IgD-negative memory B cell (primary cell): ENCODE results near the gene CDR2L. TPM values are rescaled to one million over a fixed set of nuclear protein-coding genes. Genes with fewer than 3 reads are reported as not detected.
"Not testable (repeated sequence)": the region's sequence is repeated elsewhere in the genome, so short reads cannot be mapped to it uniquely, and the experiment has no call there.

Experiments used
- H3K27ac Mint-ChIP-seq, 3 donors: one replicate each; pipeline ENCODE4 v1.8.0; 2020 to 2022; ENCODE audit warnings: mild to moderate bottlenecking in 3 of 3, mixed read lengths in 3 of 3, moderate library complexity in 1 of 3
- H3K27me3 Mint-ChIP-seq: one replicate; pipeline ENCODE4 v1.8.0; 2021; ENCODE audit warnings: mixed read lengths
- H3K36me3 Mint-ChIP-seq: one replicate; pipeline ENCODE4 v1.8.0; 2020; ENCODE audit warnings: mild to moderate bottlenecking, mixed read lengths
- H3K4me1 Mint-ChIP-seq, 3 donors: one replicate each; pipeline ENCODE4 v1.8.0; 2020 to 2022; ENCODE audit warnings: mixed read lengths in 3 of 3, mild to moderate bottlenecking in 1 of 3
- H3K4me3 Mint-ChIP-seq, 4 donors: one replicate each; pipeline ENCODE4 v1.8.0; 2020 to 2022; ENCODE audit warnings: mild to moderate bottlenecking in 4 of 4, mixed read lengths in 4 of 4, moderate library complexity in 3 of 4
- H3K9me3 Mint-ChIP-seq, 3 donors: one replicate each; pipeline ENCODE4 v1.8.0; 2020 to 2021; ENCODE audit warnings: mixed read lengths in 3 of 3, mild to moderate bottlenecking in 1 of 3
- polyA plus RNA-seq: library from polyadenylated mRNA; unstranded; fragments of 300-500 nt; fragmentation: Illumina TruSeq; gene quantifications from one replicate; pipeline ENCODE4 v1.2.3, GENCODE V29; 2021

Gene CDR2L
- polyA plus RNA-seq, 1 donor from 2014 or later = not detected

DNA sequence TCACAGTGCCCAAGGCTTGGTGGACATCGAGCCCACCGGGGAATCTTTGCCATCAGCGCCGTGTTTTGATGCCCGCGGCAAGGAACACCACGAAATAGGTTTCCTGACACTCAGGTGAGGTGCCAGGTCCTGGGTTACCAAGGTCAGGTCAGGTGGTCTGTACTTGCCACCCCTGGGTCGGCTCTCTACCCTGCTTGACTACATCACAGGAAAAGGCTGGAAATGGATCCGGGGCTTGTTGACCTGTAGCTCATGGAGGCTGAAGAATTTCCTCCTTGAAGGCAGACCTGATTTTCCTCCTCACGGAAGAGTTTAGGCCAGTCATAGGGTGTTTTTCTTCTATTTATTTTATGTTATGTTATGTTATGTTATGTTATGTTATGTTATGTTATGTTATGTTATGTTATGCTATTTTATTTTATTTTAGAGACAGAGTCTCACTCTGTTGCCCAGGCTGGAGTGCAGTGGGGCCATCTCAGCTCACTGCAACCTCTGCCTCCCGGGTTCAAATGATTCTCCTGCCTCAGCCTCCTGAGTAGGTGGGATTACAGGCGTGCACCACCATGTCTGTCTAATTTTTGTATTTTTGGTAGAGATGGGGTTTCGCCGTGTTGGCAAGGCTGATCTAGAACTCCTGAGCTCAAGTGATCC, 4.6 kb upstream of the CDR2L start:
- not testable (repeated sequence) for H3K36me3 Mint-ChIP-seq, H3K27ac Mint-ChIP-seq, H3K9me3 Mint-ChIP-seq
- peaks cover 22% of the 10 kb centered on the region for H3K27me3 Mint-ChIP-seq
- H3K4me1 Mint-ChIP-seq = peaks cover 10 to 13% (median 12%) of the 10 kb centered on the region in 3 donors
- H3K4me3 Mint-ChIP-seq = peak overlapping the region; percentile 63 to 85 (median 78)

DNA sequence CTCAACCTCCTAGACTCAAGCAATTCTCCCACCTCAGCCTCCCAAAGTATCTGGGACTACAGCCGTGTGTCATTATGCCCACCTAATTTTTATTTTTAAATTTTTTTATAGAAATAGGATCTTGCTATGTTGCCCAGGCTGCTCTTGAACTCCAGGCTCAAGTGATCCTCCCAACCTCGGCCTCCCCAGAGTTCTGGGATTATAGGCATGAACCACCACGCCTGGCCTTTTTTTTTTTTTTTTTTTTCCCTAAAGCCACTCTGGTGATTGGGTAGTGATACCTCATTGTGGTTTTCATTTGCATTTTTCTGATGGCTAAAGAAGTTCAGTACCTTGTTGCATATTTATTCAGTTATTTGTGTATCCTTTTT, 1.2 kb upstream of the CDR2L start:
- H3K27me3 Mint-ChIP-seq = peaks cover 19% of the 10 kb centered on the region
- H3K36me3 Mint-ChIP-seq = no peaks in the 10 kb centered on the region
- H3K4me3 Mint-ChIP-seq = no peak overlapping the region
- peak overlapping the region in 2 of 3 donors; percentile 68 to 69 for H3K27ac Mint-ChIP-seq
- peaks cover 10 to 14% (median 12%) of the 10 kb centered on the region in 3 donors for H3K4me1 Mint-ChIP-seq
- H3K9me3 Mint-ChIP-seq = no peaks in the 10 kb centered on the region

DNA sequence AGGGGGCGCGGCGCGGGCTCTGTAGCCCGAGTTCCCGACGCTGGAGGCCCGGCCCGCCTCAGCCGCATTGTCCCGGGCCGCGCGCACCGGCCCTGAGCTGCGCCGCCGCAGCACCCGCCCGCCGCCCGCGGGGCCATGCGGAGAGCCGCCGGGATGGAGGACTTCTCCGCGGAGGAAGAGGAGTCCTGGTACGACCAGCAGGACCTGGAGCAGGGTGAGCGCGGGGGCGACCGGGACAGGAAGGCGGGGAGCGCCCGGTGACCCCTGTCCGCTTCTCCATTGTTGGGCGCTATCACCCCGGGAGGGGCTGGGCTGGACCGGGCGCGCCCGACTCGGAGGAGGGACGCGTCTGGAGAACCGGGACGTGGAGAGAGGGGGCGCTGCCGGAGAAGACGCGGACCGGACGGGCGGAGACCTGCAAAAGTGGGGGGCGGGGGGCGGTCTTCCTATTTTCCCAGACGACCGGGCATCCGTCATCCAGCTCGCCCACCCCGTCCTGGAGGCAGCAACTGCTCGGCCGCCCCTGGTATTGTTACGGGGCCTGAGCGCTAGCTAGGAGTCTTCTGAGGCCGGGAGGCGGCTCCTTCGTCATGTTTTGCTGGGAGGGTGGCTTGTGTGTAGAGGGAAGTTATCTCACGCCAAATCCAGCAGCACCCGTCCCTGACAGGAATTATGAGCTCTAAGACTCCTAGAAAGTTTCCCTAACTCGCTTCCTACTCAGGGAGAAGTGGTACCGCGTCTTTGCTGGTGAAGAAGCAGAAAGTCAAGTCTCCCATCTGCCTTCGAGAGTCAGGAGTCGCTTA, 678 bp downstream of the CDR2L start:
- H3K27ac Mint-ChIP-seq = no peak overlapping the region

GRCh38 chr17:74990581-74991105, 3.2 kb downstream of the CDR2L start:
- Mint-ChIP-seq H3K4me1 (peaks cover 4 to 6% (median 5%) of the 10 kb centered on the region in 3 donors), H3K36me3 (no peaks in the 10 kb centered on the region), H3K4me3 (no peak overlapping the region), H3K27ac (no peak overlapping the region), H3K27me3 (peaks cover 15% of the 10 kb centered on the region), H3K9me3 (no peaks in the 10 kb centered on the region)

More for the DNA sequence above, 678 bp downstream of the CDR2L start:
- Mint-ChIP-seq H3K4me3 (peak overlapping the region; percentile 72 to 88 (median 79)), H3K36me3 (no peaks in the 10 kb centered on the region), H3K9me3 (no peaks in the 10 kb centered on the region), H3K27me3 (peaks cover 15% of the 10 kb centered on the region), H3K4me1 (peaks cover 4 to 6% (median 6%) of the 10 kb centered on the region in 3 donors)

GRCh38 chr17:74992223-74992622, 4.8 kb downstream of the CDR2L start:
- Mint-ChIP-seq H3K27me3 (peaks cover 7% of the 10 kb centered on the region), H3K36me3 (no peaks in the 10 kb centered on the region), H3K9me3 (no peaks in the 10 kb centered on the region), H3K27ac (peak overlapping the region in 1 of 3 donors; percentile 57), H3K4me3 (peak overlapping the region in 1 of 4 donors; percentile 26), H3K4me1 (peaks cover 1 to 3% (median 3%) of the 10 kb centered on the region in 3 donors)

- Mint-ChIP-seq H3K27ac (no peak overlapping the region), H3K36me3 (no peaks in the 10 kb centered on the region), H3K27me3 (no peaks in the 10 kb centered on the region), H3K4me3 (no peak overlapping the region), H3K9me3 (no peaks in the 10 kb centered on the region), H3K4me1 (peaks cover 0 to 1% (median 0%) of the 10 kb centered on the region in 3 donors)
These were observed 7.0 kb downstream of the CDR2L start for GRCh38 chr17:74994440-74994839.

DNA sequence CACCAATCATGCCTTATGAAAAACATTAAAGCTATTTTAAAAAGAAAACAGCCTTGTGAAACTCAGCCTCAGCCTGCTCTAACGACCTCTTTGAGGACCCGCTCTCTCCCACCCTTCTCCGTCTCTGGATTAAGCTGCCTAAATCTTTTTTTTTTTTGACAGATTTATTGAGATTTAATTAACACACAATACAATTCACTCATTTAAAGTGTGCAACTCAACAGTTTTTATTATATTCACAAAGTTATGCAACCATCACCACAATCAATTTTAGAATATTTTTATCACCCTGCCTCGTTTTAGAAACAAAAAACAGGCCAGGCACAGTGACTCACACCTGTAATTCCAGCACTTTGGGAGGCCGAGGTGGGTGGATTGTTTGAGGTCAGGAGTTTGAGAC, 8.4 kb downstream of the CDR2L start:
- H3K27me3 Mint-ChIP-seq = no peaks in the 10 kb centered on the region
- no peaks in the 10 kb centered on the region for H3K4me1 Mint-ChIP-seq
- no peak overlapping the region for H3K27ac Mint-ChIP-seq
- H3K9me3 Mint-ChIP-seq = no peaks in the 10 kb centered on the region
- no peaks in the 10 kb centered on the region for H3K36me3 Mint-ChIP-seq
- no peak overlapping the region for H3K4me3 Mint-ChIP-seq

- Mint-ChIP-seq H3K9me3 (no peaks in the 10 kb centered on the region), H3K4me3 (peak overlapping the region in 1 of 4 donors; percentile 49), H3K36me3 (no peaks in the 10 kb centered on the region), H3K4me1 (no peaks in the 10 kb centered on the region), H3K27ac (no peak overlapping the region), H3K27me3 (no peaks in the 10 kb centered on the region)
These were observed 11.4 kb downstream of the CDR2L start for GRCh38 chr17:74998783-74999182.

- Mint-ChIP-seq H3K27ac (no peak overlapping the region), H3K27me3 (no peaks in the 10 kb centered on the region), H3K36me3 (no peaks in the 10 kb centered on the region), H3K4me1 (no peaks in the 10 kb centered on the region), H3K9me3 (no peaks in the 10 kb centered on the region), H3K4me3 (no peak overlapping the region)
These were observed 12.1 kb downstream of the CDR2L start for GRCh38 chr17:74999523-74999922.

- Mint-ChIP-seq H3K27me3 (no peaks in the 10 kb centered on the region), H3K27ac (no peak overlapping the region), H3K9me3 (no peaks in the 10 kb centered on the region), H3K4me1 (no peaks in the 10 kb centered on the region), H3K36me3 (no peaks in the 10 kb centered on the region), H3K4me3 (no peak overlapping the region)
These were observed 14.7 kb downstream of the CDR2L start for GRCh38 chr17:75001915-75002843.

DNA sequence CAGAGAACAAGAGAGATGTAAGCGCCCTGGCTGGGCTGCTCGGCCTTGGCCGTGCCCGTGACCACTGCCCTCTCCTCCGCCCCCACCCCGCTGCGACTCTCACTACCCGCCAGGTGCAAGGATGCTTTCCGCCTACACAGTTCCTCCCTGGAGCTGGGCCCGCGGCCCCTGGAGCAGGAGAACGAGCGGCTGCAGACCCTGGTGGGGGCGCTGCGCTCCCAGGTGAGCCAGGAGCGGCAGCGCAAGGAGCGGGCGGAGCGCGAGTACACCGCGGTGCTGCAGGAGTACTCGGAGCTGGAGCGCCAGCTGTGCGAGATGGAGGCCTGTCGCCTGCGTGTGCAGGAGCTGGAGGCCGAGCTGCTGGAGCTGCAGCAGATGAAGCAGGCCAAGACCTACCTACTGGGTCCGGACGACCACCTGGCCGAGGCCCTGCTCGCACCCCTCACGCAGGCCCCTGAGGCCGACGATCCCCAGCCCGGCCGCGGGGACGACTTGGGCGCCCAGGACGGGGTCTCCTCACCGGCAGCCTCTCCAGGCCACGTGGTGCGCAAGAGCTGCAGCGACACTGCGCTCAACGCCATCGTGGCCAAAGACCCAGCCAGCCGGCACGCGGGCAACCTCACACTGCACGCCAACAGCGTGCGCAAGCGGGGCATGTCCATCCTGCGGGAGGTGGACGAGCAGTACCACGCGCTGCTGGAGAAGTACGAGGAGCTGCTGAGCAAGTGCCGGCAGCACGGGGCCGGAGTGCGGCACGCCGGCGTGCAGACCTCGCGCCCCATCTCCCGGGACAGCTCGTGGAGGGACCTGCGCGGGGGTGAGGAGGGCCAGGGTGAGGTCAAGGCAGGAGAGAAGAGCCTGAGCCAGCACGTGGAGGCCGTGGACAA, 15.9 kb downstream of the CDR2L start:
- H3K27me3 Mint-ChIP-seq = peaks cover 2% of the 10 kb centered on the region
- H3K4me3 Mint-ChIP-seq = no peak overlapping the region
- no peaks in the 10 kb centered on the region for H3K9me3 Mint-ChIP-seq

GRCh38 chr17:75003957-75004355, 16.5 kb downstream of the CDR2L start:
- H3K9me3 Mint-ChIP-seq = no peaks in the 10 kb centered on the region
- no peak overlapping the region for H3K27ac Mint-ChIP-seq
- H3K4me1 Mint-ChIP-seq = no peaks in the 10 kb centered on the region
- H3K36me3 Mint-ChIP-seq = no peaks in the 10 kb centered on the region
- H3K27me3 Mint-ChIP-seq = peaks cover 2% of the 10 kb centered on the region
- H3K4me3 Mint-ChIP-seq = no peak overlapping the region

More for the DNA sequence above, 15.9 kb downstream of the CDR2L start:
- H3K36me3 Mint-ChIP-seq = no peaks in the 10 kb centered on the region
- no peaks in the 10 kb centered on the region for H3K4me1 Mint-ChIP-seq
- H3K27ac Mint-ChIP-seq = no peak overlapping the region

DNA sequence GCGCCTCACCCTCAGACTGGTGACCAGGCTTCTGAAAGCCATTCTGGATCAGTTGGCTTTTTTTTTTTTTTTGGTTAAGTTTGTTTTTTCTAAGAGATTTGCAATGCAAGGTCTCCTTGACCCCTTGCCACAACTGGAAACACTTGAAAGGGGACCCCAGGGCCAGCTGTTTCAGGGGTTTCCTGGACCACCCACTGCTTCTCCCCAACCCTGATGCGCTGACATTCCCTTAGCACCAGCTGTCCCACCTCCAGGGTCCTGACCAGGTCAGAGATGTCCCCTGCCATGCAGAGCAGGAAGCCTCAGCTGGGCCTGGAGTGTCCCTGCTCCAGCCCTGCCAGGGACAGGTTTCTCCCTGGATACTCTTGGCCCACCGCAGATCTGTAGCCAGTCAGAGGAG, 16.9 kb downstream of the CDR2L start:
- Mint-ChIP-seq H3K9me3 (no peaks in the 10 kb centered on the region), H3K4me3 (no peak overlapping the region), H3K27ac (no peak overlapping the region), H3K36me3 (no peaks in the 10 kb centered on the region), H3K4me1 (no peaks in the 10 kb centered on the region), H3K27me3 (peaks cover 2% of the 10 kb centered on the region)

DNA sequence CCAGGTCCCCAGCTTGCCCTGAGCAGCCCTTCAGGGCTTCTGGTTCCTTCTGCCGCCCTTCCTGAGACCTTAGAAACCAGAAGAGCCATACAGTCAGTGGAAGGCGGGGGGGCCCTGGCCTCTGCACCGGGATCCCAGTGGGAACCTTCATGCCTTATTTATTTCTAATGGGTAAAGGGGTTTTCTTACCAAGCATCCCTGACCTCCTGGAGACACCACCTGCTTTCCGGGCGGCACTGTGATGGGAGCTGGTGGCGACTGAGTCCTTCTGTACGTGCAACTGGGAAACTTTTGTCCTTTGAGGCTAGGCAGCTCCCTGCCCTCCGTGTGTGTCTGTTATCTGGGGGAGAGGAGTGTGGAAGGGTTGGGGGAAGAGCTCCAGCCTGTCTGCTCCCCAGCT, 17.9 kb downstream of the CDR2L start:
- Mint-ChIP-seq H3K27me3 (peaks cover 2% of the 10 kb centered on the region), H3K27ac (no peak overlapping the region), H3K4me1 (no peaks in the 10 kb centered on the region), H3K4me3 (no peak overlapping the region), H3K9me3 (no peaks in the 10 kb centered on the region), H3K36me3 (no peaks in the 10 kb centered on the region)
